Vagina (tissue), 2 donors: ENCODE data around the gene TBC1D23. TPM values are rescaled to one million over a fixed set of nuclear protein-coding genes. Genes with fewer than 3 reads are reported as not detected.
"Not testable (repeated sequence)": the region's sequence is repeated elsewhere in the genome, so short reads cannot be mapped to it uniquely, and the experiment has no call there.

ENCODE experiments used
- DNase-seq, 2 donors: peaks; one replicate each; pipeline ENCODE4 v3.0.0-alpha.2; 2017; ENCODE audit errors: extremely low spot score in 2 of 2
- H3K27ac ChIP-seq: fragments of 200-600 bp; sonication (generic); one replicate; pipeline ENCODE4 v1.5.1; 2019
- H3K27me3 ChIP-seq: fragments of 200-600 bp; sonication (generic); one replicate; pipeline ENCODE4 v1.5.1; 2019
- H3K36me3 ChIP-seq, 2 donors: fragments of 200-600 bp; sonication (generic); one replicate each; pipeline ENCODE4 v1.5.1; 2017 to 2019
- H3K4me1 ChIP-seq: fragments of 200-600 bp; sonication (generic); one replicate; pipeline ENCODE4 v1.5.1; 2019
- H3K4me3 ChIP-seq, 2 donors: fragments of 200-600 bp; sonication (generic); 1 replicate in 1 of 2; 2 replicates in 1 of 2; pipeline ENCODE4 v1.5.1; 2016 to 2019
- H3K9me3 ChIP-seq: fragments of 200-600 bp; sonication (generic); one replicate; pipeline ENCODE4 v1.5.1; 2019
- CTCF ChIP-seq, 3 experiments: fragments of 450-650 bp in 2 of 3; fragments of 200-600 bp in 1 of 3; sonication (generic) in 1 of 3; IDR thresholded peaks; one replicate each; pipeline ENCODE4 v1.5.1; 2017 to 2019; ENCODE audit warnings: antibody characterized with exemption in 3 of 3, mild to moderate bottlenecking in 2 of 3, moderate library complexity in 2 of 3
- POLR2A ChIP-seq, 2 donors: fragments of 450-650 bp; IDR thresholded peaks; one replicate each; pipeline ENCODE4 v1.6.1; 2017; ENCODE audit warnings: antibody characterized with exemption in 2 of 2, mild to moderate bottlenecking in 2 of 2, moderate library complexity in 2 of 2
- POLR2AphosphoS5 ChIP-seq, 2 donors: sonication (generic); formaldehyde crosslinking; IDR thresholded peaks; one replicate each; pipeline ENCODE4 v1.9.0; 2017; ENCODE audit warnings: antibody characterized with exemption in 2 of 2, mild to moderate bottlenecking in 2 of 2, low read depth in 1 of 2; ENCODE audit not compliant: insufficient read depth in 1 of 2
- intact Hi-C: fragments of 100-400 bp; cut with DNase I; formaldehyde crosslinking; loops from one replicate; pipeline ENCODE4 v1.15.1; 2023
- total RNA-seq: library from RNA; depleted of rRNA; stranded (reverse); fragments of >200 nt; gene quantifications from one replicate; pipeline ENCODE4 v1.2.3, GENCODE V29; 2016

The TBC1D23 gene
- total RNA-seq, 1 donor from 2014 or later: 56.5 TPM

- Histone ChIP-seq H3K4me3 (no peak overlapping the region), H3K4me1 (peaks cover 36% of the 10 kb centered on the region), H3K27me3 (no peaks in the 10 kb centered on the region), H3K9me3 (no peaks in the 10 kb centered on the region), H3K36me3 (no peaks in the 10 kb centered on the region), H3K27ac (no peak overlapping the region)
- TF ChIP-seq CTCF (IDR thresholded peaks at IDR 0.05): no peak
- no peak for TF ChIP-seq POLR2A (IDR thresholded peaks at IDR 0.05)
- peak in 1 of 2 donors; percentile 72 for TF ChIP-seq POLR2AphosphoS5 (IDR thresholded peaks at IDR 0.05; ENCODE audit: insufficient read depth in 1 of 2, low read depth in 1 of 2)
- intact Hi-C loops: loop anchor here (5.0 to 10.0 kb wide), 2 partner anchors 192 to 419 kb away; no protein-coding TSS in a partner anchor
- DNase-seq: no peak
These were observed 4.1 kb upstream of the TBC1D23 start for GRCh38 chr3:100256731-100257151.

- Histone ChIP-seq H3K27ac (peak overlapping the region; percentile 40), H3K36me3 (no peaks in the 10 kb centered on the region), H3K27me3 (no peaks in the 10 kb centered on the region), H3K4me3 (no peak overlapping the region), H3K9me3 (no peaks in the 10 kb centered on the region), H3K4me1 (peaks cover 45% of the 10 kb centered on the region)
- intact Hi-C loops: loop anchor here (5.0 to 10.0 kb wide), 2 partner anchors 193 to 420 kb away; no protein-coding TSS in a partner anchor
- no peak for DNase-seq
- no peak for TF ChIP-seq POLR2AphosphoS5 (IDR thresholded peaks at IDR 0.05; ENCODE audit: insufficient read depth in 1 of 2, low read depth in 1 of 2)
- TF ChIP-seq CTCF (IDR thresholded peaks at IDR 0.05): no peak
- no peak for TF ChIP-seq POLR2A (IDR thresholded peaks at IDR 0.05)
These were observed 3.2 kb upstream of the TBC1D23 start for GRCh38 chr3:100257586-100257985.

- Histone ChIP-seq H3K9me3 (no peaks in the 10 kb centered on the region), H3K27ac (peak overlapping the region; percentile 98), H3K27me3 (no peaks in the 10 kb centered on the region), H3K36me3 (no peaks in the 10 kb centered on the region), H3K4me3 (peak overlapping the region; percentile 87 to 94), H3K4me1 (peaks cover 59% of the 10 kb centered on the region)
- intact Hi-C loops: no loop called here
- TF ChIP-seq CTCF (IDR thresholded peaks at IDR 0.05) (no peak), POLR2AphosphoS5 (IDR thresholded peaks at IDR 0.05; ENCODE audit: insufficient read depth in 1 of 2, low read depth in 1 of 2) (no peak), POLR2A (IDR thresholded peaks at IDR 0.05) (no peak)
- no peak for DNase-seq
These were observed 609 bp upstream of the TBC1D23 start for GRCh38 chr3:100260081-100260684.

GRCh38 chr3:100261485-100261903 is 702 bp downstream of the TBC1D23 start:
- Histone ChIP-seq H3K27me3 (no peaks in the 10 kb centered on the region), H3K36me3 (no peaks in the 10 kb centered on the region), H3K27ac (peak overlapping the region; percentile 98), H3K4me1 (peaks cover 63% of the 10 kb centered on the region), H3K9me3 (no peaks in the 10 kb centered on the region), H3K4me3 (peak overlapping the region; percentile 87 to 94)
- intact Hi-C loops: no loop called here
- TF ChIP-seq POLR2A (IDR thresholded peaks at IDR 0.05) (no peak), CTCF (IDR thresholded peaks at IDR 0.05) (no peak), POLR2AphosphoS5 (IDR thresholded peaks at IDR 0.05; ENCODE audit: insufficient read depth in 1 of 2, low read depth in 1 of 2) (no peak)
- no peak for DNase-seq

- peaks cover 61% of the 10 kb centered on the region for H3K4me1 ChIP-seq
- H3K4me3 ChIP-seq, H3K36me3 ChIP-seq, H3K27ac ChIP-seq, H3K27me3 ChIP-seq, H3K9me3 ChIP-seq, intact Hi-C loops, DNase-seq: not testable (repeated sequence)
These were observed 2.1 kb downstream of the TBC1D23 start for GRCh38 chr3:100262925-100263324.
